Astrocyte (in vitro differentiated cells and primary cell): ENCODE results near the gene UBL7. TPM values are rescaled to one million over a fixed set of nuclear protein-coding genes. Genes with fewer than 3 reads are reported as not detected.

Experiments used
- DNase-seq: peaks from one replicate; pipeline ENCODE4 v3.0.0-alpha.2; 2010; ENCODE audit warnings: low read depth
- FAIRE-seq: peaks from 2 replicates; lab custom pipeline; 2011; peaks lifted over from hg19 to GRCh38; lab: Jason Lieb, UNC
- H2AFZ ChIP-seq: 2 replicates; pipeline ENCODE4 v1.6.0; 2012; ENCODE audit warnings: low read depth, low read length, inconsistent platforms
- H3K27ac ChIP-seq: 2 replicates; pipeline ENCODE4 v1.5.1; 2011; ENCODE audit warnings: low read depth, low read length, inconsistent platforms
- H3K27me3 ChIP-seq: 2 replicates; pipeline ENCODE4 v1.6.0; 2011; ENCODE audit warnings: low read length, inconsistent platforms; ENCODE audit not compliant: insufficient read depth
- H3K36me3 ChIP-seq: 2 replicates; pipeline ENCODE4 v1.5.1; 2011; ENCODE audit warnings: low read length, inconsistent platforms; ENCODE audit not compliant: insufficient read depth
- H3K4me1 ChIP-seq: 2 replicates; pipeline ENCODE4 v1.5.1; 2011; ENCODE audit warnings: low read length, inconsistent platforms; ENCODE audit not compliant: insufficient read depth
- H3K4me2 ChIP-seq: 2 replicates; pipeline ENCODE4 v1.6.0; 2012; ENCODE audit warnings: low read length, inconsistent platforms
- H3K4me3 ChIP-seq: 2 replicates; pipeline ENCODE4 v1.5.1; 2011; ENCODE audit warnings: low read depth, mild to moderate bottlenecking, low read length, inconsistent platforms; ENCODE audit not compliant: insufficient read depth
- H3K79me2 ChIP-seq: 2 replicates; pipeline ENCODE4 v1.6.0; 2012; ENCODE audit warnings: mild to moderate bottlenecking, low read length, inconsistent platforms; ENCODE audit not compliant: insufficient read depth
- H3K9ac ChIP-seq: 2 replicates; pipeline ENCODE4 v1.6.0; 2012; ENCODE audit warnings: mild to moderate bottlenecking, low read length, inconsistent platforms
- H3K9me3 ChIP-seq: 2 replicates; pipeline ENCODE4 v1.5.1; 2012; ENCODE audit warnings: low read depth, mild to moderate bottlenecking, low read length, inconsistent platforms; ENCODE audit not compliant: insufficient read depth
- H4K20me1 ChIP-seq: 2 replicates; pipeline ENCODE4 v1.6.0; 2012; ENCODE audit warnings: low read length, inconsistent platforms; ENCODE audit not compliant: insufficient read depth
- H3K27ac Mint-ChIP-seq: one replicate; pipeline ENCODE4 v1.8.0; 2021; ENCODE audit warnings: mild to moderate bottlenecking, mixed read lengths; ENCODE audit not compliant: unreplicated experiment
- H3K27me3 Mint-ChIP-seq: one replicate; pipeline ENCODE4 v1.8.0; 2021; ENCODE audit warnings: low read depth, mixed read lengths; ENCODE audit not compliant: unreplicated experiment
- H3K36me3 Mint-ChIP-seq: one replicate; pipeline ENCODE4 v1.8.0; 2021; ENCODE audit warnings: low read depth, mixed read lengths; ENCODE audit not compliant: unreplicated experiment
- H3K4me1 Mint-ChIP-seq: one replicate; pipeline ENCODE4 v1.8.0; 2021; ENCODE audit warnings: low read depth, mixed read lengths; ENCODE audit not compliant: unreplicated experiment
- H3K4me3 Mint-ChIP-seq: one replicate; pipeline ENCODE4 v1.8.0; 2021; ENCODE audit warnings: mild to moderate bottlenecking, moderate library complexity, mixed read lengths; ENCODE audit not compliant: unreplicated experiment
- H3K9me3 Mint-ChIP-seq: one replicate; pipeline ENCODE4 v1.8.0; 2021; ENCODE audit warnings: mild to moderate bottlenecking, mixed read lengths; ENCODE audit not compliant: unreplicated experiment
- CTCF ChIP-seq: IDR thresholded peaks from 2 replicates; pipeline ENCODE4 v1.5.1; 2011; ENCODE audit warnings: low read depth, mild to moderate bottlenecking, inconsistent platforms, low read length, moderate library complexity; ENCODE audit not compliant: insufficient read depth
- EZH2 ChIP-seq: IDR thresholded peaks from 2 replicates; pipeline ENCODE4 v1.6.1; 2012; ENCODE audit warnings: mild to moderate bottlenecking, low read length, inconsistent platforms; ENCODE audit not compliant: insufficient read depth
- total RNA-seq: library from RNA; stranded (reverse); gene quantifications from 2 replicates; pipeline ENCODE4 v1.2.1, GENCODE V29; 2021

UBL7 gene
- total RNA-seq, 1 donor from 2014 or later: 40.9 TPM

DNA sequence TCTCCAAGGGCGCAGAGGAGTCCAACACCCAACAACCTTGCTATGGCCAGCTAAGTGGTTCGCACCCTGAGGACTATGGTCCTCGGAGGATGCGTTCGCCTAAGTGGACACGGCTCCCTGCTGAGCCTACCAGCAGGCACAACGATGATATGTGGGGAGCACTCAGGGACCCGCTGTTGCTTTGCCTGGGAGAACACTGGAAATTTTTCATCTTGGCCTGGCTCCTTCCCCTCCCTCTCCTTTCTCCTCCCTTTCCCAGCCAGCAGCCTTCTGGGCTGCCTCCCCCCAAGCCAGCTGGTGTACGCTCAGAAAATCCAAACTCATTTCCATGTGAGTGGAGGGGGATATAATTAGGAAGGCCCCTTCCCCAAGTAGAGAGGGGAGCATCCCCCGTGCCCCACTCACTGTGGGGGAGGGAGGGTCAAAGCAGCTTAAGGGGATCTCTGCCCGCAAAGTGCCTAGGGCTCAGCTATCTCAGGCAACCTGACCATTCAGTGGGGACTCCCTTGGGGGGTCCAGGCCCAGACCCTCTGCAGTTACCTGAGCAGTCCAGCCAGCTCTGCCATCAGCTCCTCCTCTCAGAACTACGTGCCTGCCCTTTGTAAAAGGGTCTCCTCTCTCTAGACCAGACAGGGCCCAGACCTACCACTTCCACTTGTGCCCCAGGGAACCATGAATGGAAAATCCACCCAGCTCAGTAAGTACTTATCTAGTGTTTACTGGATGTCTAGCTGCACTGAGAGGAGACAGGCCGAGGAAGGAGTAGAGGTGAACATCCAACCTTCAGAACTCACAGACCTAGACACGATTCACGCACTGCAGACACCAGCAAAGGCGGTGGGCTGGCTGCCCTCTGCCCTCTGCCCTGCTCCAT lies 26.5 kb downstream of the UBL7 start:
- Histone ChIP-seq H3K4me2 (peak overlapping the region; percentile 96), H3K9ac (peak overlapping the region; percentile 80), H3K27ac (peak overlapping the region; percentile 73), H2AFZ (peak overlapping the region; percentile 77), H3K79me2 (peaks cover 54% of the 10 kb centered on the region), H3K9me3 (no peaks in the 10 kb centered on the region), H4K20me1 (peaks cover 34% of the 10 kb centered on the region), H3K4me3 (peak overlapping the region; percentile 84), H3K36me3 (no peaks in the 10 kb centered on the region), H3K4me1 (peaks cover 34% of the 10 kb centered on the region), H3K27me3 (no peaks in the 10 kb centered on the region)
- peak overlapping the region; percentile 69 for H3K27ac Mint-ChIP-seq
- H3K4me1 Mint-ChIP-seq: peaks cover 24% of the 10 kb centered on the region
- peak overlapping the region; percentile 78 for H3K4me3 Mint-ChIP-seq
- peaks cover 18% of the 10 kb centered on the region for H3K27me3 Mint-ChIP-seq
- no peak for FAIRE-seq
- DNase-seq: no peak
- no peaks in the 10 kb centered on the region for H3K36me3 Mint-ChIP-seq
- H3K9me3 Mint-ChIP-seq: no peaks in the 10 kb centered on the region
- TF ChIP-seq CTCF: no peak
- TF ChIP-seq EZH2: no peak

- Histone ChIP-seq H3K4me1 (peaks cover 41% of the 10 kb centered on the region), H3K4me3 (peak within 1 kb of the TSS; percentile 97), H3K36me3 (no peaks in the 10 kb centered on the region), H4K20me1 (peaks cover 42% of the 10 kb centered on the region), H3K9me3 (no peaks in the 10 kb centered on the region), H2AFZ (peak within 1 kb of the TSS; percentile 77), H3K79me2 (peaks cover 62% of the 10 kb centered on the region), H3K27me3 (no peaks in the 10 kb centered on the region), H3K27ac (peak within 1 kb of the TSS; percentile 73), H3K4me2 (peak within 1 kb of the TSS; percentile 96), H3K9ac (peak within 1 kb of the TSS; percentile 87)
- TF ChIP-seq CTCF (no peak), EZH2 (no peak)
- DNase-seq: peak; percentile 55
- H3K4me3 Mint-ChIP-seq: peak within 1 kb of the TSS; percentile 89
- FAIRE-seq: no peak
- H3K27ac Mint-ChIP-seq: peak within 1 kb of the TSS; percentile 69
- peaks cover 26% of the 10 kb centered on the region for H3K4me1 Mint-ChIP-seq
- H3K36me3 Mint-ChIP-seq: no peaks in the 10 kb centered on the region
- H3K27me3 Mint-ChIP-seq: peaks cover 18% of the 10 kb centered on the region
- no peaks in the 10 kb centered on the region for H3K9me3 Mint-ChIP-seq
These were observed 27.2 kb downstream of the UBL7 start, which contains the start of gene SEMA7A for GRCh38 chr15:74433592-74434262. TSS of gene SEMA7A (minus strand) at chr15:74433958. CDS start at chr15:74433918, 40 bp downstream.
